IMR-90 (cell line): ENCODE data around the gene FZD7.

ENCODE experiments used
- BHLHE40 ChIP-seq: fragments of 150-350 bp; IDR thresholded peaks from 2 replicates; pipeline ENCODE4 v1.6.1; 2016; ENCODE audit warnings: mild to moderate bottlenecking, low read depth, low read length
- CHD1 ChIP-seq: IDR thresholded peaks from 2 replicates; pipeline ENCODE4 v1.6.1; 2012; ENCODE audit warnings: low read depth, low read length, improper control_type of control experiment
- CTCF ChIP-seq: conservative IDR thresholded peaks from 2 replicates; pipeline ENCODE4 v1.5.1; 2012; ENCODE audit warnings: mild to moderate bottlenecking, low read depth, low read length, improper control_type of control experiment
- ELK1 ChIP-seq: fragments of 150-350 bp; IDR thresholded peaks from 2 replicates; pipeline ENCODE4 v1.6.1; 2016; ENCODE audit warnings: low read depth, mild to moderate bottlenecking, low read length, moderate library complexity, borderline replicate concordance
- POLR2A ChIP-seq: IDR thresholded peaks from 2 replicates; pipeline ENCODE4 v1.6.1; 2012; ENCODE audit warnings: mild to moderate bottlenecking, low read depth, low read length
- RAD21 ChIP-seq: IDR thresholded peaks from 2 replicates; pipeline ENCODE4 v1.6.1; 2012; ENCODE audit warnings: low read length, improper control_type of control experiment

GRCh38 chr2:202033317-202034248 is at the start of gene FZD7:
- TF ChIP-seq POLR2A (peak; percentile 73), CTCF (0 out of 2 replicates have a peak, but pooled peaks have one; percentile 0), CHD1 (no peak), BHLHE40 (peak; percentile 45; the same call in 1 of the 2 replicates), ELK1 (no peak), RAD21 (peak; percentile 24)
